NCI-H524 treated with DMSO at 0.1 percent for 48 hours (cell line): ENCODE measurements around the gene SLC15A4.
"Not testable (repeated sequence)": the region's sequence is repeated elsewhere in the genome, so short reads cannot be mapped to it uniquely, and the experiment has no call there.

ENCODE experiments used
- DNase-seq: peaks from one replicate; lab custom pipeline; 2025; lab: John Stamatoyannopoulos, UW

Gene SLC15A4

GRCh38 chr12:128814411-128815261, 9.1 kb downstream of the SLC15A4 start:
- no peak for DNase-seq

DNA sequence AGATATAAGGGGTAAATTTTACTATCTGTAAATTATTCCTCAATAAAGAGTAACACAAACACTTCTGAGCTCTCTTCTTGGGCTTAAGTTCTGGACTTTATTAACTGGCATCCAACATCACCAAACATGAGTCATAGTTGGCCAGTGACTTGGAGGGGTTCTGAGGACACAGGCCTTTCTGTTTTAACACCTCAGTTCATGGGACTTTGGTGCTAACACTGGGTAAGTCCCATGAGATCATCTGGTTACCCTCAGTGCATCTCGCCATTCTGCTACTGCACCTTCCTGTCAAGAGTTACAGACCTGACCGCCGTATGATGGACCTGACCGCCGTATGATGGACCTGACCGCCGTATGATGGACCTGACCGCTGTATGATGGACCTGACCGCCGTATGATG, 9.9 kb downstream of the SLC15A4 start:
- no peak for DNase-seq

DNA sequence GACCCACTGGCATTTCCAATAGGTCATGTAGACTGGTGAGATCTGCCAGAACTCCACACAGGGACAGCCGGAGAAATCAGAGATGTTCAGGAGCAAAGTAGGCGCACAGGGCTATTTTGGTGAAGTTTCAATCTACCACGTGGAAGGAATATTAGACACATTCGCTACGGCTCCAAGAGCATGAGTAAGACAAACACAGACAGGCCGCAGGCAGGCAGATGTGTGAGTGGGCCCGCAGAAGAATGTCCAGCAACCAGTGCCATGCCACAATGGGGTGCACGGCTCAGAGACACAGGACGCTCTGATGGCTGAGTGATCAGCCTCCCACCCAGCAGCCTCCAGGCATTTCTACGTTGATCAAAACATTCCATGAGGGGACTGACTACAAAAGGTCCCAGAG, 10.4 kb downstream of the SLC15A4 start:
- no peak for DNase-seq

DNA sequence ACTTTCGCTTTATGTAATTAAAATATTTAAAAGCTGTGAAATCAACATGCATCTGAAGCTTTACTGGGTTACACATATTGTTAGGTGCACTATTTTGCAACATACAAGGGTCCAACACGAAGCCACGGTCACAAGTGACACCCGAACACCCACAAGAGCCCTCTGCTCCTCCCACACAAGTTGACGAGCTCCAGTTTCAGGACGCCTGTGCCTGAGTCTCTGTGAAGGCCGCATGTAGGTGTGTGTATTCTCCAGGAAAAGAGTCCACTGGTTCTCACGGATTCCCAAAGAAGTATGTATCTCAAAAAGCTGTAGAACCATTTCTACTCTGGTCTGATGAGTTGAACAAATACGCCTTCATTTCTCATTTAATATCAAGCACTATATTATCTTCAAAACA, 12.0 kb downstream of the SLC15A4 start:
- DNase-seq, result no peak

- DNase-seq, result no peak
Observed at GRCh38 chr12:128810182-128811127, 13.3 kb downstream of the SLC15A4 start.

DNA sequence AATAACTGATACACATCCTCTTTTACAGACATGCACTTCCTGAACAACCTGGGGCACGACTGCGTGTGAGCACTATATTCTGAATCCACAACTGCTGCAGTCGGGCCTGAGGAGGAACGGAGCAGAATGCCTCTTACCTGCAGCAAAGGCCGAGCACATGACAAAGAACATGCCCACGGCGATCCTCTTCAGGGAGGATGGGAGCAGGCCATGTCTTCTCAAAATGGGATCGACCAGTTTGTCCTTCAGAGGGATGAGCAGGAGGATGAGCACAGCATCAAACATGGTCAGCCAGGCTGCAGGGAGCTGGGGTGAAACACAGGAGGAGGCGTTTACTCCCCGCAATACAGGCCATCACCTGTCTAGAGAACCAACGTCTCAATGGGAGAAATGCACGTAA, 15.1 kb downstream of the SLC15A4 start:
- no peak for DNase-seq

GRCh38 chr12:128807161-128807724, 16.5 kb downstream of the SLC15A4 start:
- DNase-seq, result no peak

DNA sequence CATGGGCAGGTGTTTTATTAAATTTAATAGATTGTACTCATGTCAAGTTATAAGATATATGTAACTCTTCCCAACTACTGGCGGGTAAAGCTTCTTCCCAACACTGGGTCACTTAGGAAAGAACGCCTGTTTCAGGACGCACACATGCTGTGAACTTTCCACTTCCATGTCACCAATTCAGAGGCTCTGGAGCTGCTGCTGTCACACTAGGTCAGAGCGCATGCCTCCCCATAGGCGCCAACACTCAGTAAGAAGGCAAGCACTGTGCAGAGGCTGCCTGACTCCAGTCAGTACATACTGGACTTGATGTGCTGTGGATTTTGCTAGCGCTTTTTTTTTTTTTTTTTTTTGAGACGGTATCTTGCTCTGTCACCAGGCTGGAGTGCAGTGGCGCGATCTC, 17.2 kb downstream of the SLC15A4 start:
- DNase-seq, result no peak

- DNase-seq, result not testable (repeated sequence)
Observed at GRCh38 chr12:128805406-128805805, 18.4 kb downstream of the SLC15A4 start.

DNA sequence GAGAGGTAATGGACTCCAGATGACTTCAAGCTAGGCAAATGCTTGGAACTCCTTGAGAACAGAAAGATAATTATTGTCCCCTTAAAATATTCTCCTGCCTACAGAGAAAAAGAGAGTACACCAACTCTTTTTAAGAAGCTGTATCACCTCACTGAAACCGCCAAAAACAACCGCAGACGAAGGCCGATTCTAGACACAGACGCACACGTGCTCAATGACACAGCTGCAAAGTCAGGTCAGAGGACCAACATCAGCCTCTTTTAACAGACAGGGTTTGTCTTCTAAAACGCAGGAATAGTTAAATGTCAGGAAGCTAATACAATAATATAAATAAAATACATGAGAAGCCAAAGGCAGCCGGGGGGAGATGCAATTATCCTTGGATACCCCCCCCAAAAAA, 19.0 kb downstream of the SLC15A4 start:
- DNase-seq, result no peak

- no peak for DNase-seq
Observed at GRCh38 chr12:128803788-128804187, 20.0 kb downstream of the SLC15A4 start.

GRCh38 chr12:128802756-128803155, 21.0 kb downstream of the SLC15A4 start:
- no peak for DNase-seq

GRCh38 chr12:128801879-128802391, 21.8 kb downstream of the SLC15A4 start:
- no peak for DNase-seq

DNA sequence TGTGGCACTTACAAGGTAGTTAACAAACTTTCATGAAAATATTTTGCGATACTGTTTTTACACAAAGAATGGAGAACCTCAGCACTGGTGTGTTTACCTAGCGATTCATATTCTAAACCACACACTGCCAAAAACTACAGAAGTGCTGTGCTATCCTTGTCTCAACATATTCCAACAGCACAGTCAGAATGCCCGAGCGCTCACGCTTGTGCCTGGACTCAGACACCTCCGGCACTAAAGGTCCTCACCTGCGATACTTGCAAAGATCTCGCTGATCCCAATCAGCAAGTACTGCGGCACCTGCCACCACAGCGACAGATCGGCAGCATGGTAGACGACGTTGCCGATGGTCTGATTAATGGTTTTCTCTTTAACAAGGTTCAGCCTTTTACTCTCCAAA, 23.2 kb downstream of the SLC15A4 start:
- DNase-seq, result no peak

DNA sequence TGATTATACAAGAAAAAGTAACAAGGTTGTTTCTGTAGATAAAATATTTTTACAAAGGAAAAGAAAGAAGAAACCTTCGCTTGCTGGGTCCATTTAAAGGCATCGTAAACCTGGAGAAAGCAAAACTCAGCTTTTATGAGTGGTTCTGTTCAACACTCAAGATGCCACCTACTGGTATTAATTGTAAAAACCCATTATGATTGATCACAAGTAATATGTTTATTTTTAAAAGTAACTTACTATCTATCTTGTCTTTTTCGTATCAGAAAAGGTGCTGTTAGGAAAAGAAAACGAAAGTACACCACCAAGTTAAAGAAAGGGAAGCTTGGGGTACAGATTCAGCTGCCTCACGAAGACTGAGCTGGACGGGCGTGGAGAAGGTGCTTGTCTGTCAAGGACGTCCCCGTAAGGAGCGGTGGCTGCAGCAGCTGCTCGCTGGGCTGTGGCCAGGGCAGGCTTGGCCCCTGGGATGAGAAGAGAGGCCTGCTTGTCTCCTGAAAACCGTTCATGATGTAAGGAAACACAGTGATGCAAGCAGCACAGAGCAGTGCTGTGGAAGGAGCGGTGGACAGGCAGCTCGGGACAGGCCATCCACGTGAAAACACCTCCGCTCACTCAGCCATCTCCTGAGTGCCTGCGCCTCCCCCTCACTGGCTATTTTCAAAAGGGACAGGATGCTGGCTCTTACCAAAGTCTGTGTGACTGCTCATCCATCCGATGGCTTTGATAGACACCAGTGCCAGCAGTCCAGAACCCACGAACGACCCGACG, 25.0 kb downstream of the SLC15A4 start:
- DNase-seq, result no peak

- no peak for DNase-seq
Observed at GRCh38 chr12:128797119-128798118, 26.3 kb downstream of the SLC15A4 start.

GRCh38 chr12:128796439-128797118, 27.2 kb downstream of the SLC15A4 start:
- no peak for DNase-seq

DNA sequence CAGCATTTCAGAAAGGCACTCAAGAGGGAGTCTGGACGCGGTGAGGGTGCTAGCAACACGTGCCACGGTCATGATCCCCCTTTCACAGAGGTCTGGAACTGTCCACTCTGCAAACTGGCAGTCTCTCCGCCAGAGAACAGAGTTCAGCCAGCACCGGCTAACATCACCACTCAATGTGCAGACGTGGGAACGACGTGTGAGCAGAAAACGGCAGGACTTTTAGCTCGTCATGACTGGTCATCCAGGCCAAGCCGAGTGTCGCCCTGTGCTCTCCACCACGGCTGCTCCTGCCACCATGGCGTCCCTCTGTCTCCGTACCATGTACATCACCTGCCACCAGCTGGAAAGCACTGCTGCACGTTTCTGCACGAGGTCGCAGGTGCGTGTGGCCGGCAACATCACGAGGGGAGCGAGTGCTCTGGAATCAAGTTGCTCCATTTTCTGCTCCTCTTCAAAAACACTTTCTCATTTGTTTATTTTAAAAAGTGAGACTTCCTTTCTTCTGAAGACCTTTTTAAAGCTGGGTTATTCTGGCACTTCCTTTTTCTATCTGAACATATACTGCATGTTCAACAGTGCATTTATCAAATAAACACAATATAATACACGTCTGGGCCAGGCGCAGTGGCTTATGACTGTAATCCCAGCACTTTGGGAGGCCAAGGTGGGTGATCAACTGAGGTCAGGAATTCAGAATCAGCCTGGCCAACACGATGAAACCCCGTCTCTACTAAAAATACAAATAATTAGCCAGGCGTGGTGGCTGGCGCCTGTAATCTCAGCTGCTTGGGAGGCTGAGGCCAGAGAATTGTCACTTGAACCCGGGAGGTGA, 28.0 kb downstream of the SLC15A4 start:
- no peak for DNase-seq
